Glutamatergic neuron (in vitro differentiated cells): ENCODE measurements around the gene CPNE7. TPM values are rescaled to one million over a fixed set of nuclear protein-coding genes. Genes with fewer than 3 reads are reported as not detected.

ENCODE experiments used
- DNase-seq: peaks from one replicate; pipeline ENCODE4 v3.0.0; 2022
- H3K27ac Mint-ChIP-seq: one replicate; pipeline ENCODE4 v1.8.0; 2020; ENCODE audit warnings: mild to moderate bottlenecking, mixed read lengths, inconsistent platforms; ENCODE audit not compliant: unreplicated experiment
- H3K27me3 Mint-ChIP-seq: one replicate; pipeline ENCODE4 v1.8.0; 2020; ENCODE audit warnings: mild to moderate bottlenecking, moderate library complexity, mixed read lengths, inconsistent platforms; ENCODE audit not compliant: unreplicated experiment
- H3K36me3 Mint-ChIP-seq: one replicate; pipeline ENCODE4 v1.8.0; 2020; ENCODE audit warnings: mild to moderate bottlenecking, mixed read lengths, inconsistent platforms; ENCODE audit not compliant: unreplicated experiment
- H3K4me1 Mint-ChIP-seq: one replicate; pipeline ENCODE4 v1.8.0; 2020; ENCODE audit warnings: mild to moderate bottlenecking, low read depth, mixed read lengths, inconsistent platforms; ENCODE audit not compliant: unreplicated experiment
- H3K4me3 Mint-ChIP-seq: one replicate; pipeline ENCODE4 v1.8.0; 2020; ENCODE audit warnings: mild to moderate bottlenecking, mixed read lengths, inconsistent platforms; ENCODE audit not compliant: unreplicated experiment
- H3K9me3 Mint-ChIP-seq: one replicate; pipeline ENCODE4 v1.8.0; 2020; ENCODE audit warnings: mild to moderate bottlenecking, moderate library complexity, mixed read lengths, inconsistent platforms; ENCODE audit not compliant: unreplicated experiment
- CTCF ChIP-seq: fragments of 200-600 bp; sonication (generic); IDR thresholded peaks from one replicate; pipeline ENCODE4 v1.5.0; 2021; ENCODE audit not compliant: partially characterized antibody, unreplicated experiment
- total RNA-seq: library from RNA; stranded (reverse); fragmentation: NEBNext Ultra II Directional; extraction: Animal tissue kit (Norgen Biotek cat#: 25700); gene quantifications from one replicate; pipeline ENCODE4 v1.2.1, GENCODE V29; 2021; ENCODE audit not compliant: unreplicated experiment

The CPNE7 gene
- total RNA-seq, 1 donor from 2014 or later: 17.8 TPM

DNA sequence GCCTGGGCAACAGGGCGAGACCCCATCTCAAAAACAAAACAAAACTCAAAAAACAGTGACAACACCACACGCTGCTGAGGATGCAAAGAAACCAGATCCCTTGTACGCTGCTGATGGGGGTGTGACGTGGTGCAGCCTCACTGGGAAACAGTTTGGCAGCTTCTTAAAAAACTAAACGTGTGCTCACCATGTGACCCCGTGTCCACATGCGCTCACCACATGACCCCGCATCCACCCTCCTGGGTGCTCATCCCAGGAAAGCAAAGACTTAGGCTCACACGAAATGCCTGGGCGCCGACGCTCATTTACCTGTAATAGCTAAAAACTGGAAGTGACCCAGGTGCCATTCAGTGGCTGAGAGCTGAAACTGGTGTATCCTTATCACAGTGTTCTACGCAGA lies 35.0 kb upstream of the CPNE7 start:
- Mint-ChIP-seq H3K27me3 (peaks cover 5% of the 10 kb centered on the region), H3K27ac (no peak overlapping the region)

DNA sequence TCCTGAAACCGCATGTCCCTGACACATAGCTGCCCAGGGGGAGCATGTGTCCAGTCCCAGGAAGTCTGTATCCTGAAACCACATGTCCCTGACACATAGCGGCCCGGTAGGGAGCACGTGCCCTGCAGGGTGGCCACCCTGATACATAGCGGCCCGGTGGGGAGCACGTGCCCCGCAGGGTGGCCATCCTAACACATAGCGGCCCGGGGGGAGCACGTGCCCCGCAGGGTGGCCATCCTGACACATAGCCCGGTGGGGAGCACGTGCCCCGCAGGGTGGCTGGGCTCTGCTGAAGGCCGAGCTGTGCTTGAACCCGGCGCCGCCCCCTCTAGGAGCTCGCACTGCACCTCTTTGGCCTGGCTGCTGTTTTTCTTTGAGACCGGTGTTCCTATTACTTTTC lies 33.8 kb upstream of the CPNE7 start:
- Mint-ChIP-seq H3K4me1 (no peaks in the 10 kb centered on the region), H3K27me3 (peaks cover 5% of the 10 kb centered on the region), H3K36me3 (no peaks in the 10 kb centered on the region), H3K27ac (no peak overlapping the region), H3K4me3 (no peak overlapping the region), H3K9me3 (peaks cover 2% of the 10 kb centered on the region)
- no peak for TF ChIP-seq CTCF
- DNase-seq: no peak

More for the DNA sequence above, 35.0 kb upstream of the CPNE7 start:
- no peak for DNase-seq
- H3K36me3 Mint-ChIP-seq: no peaks in the 10 kb centered on the region
- no peak for TF ChIP-seq CTCF
- no peaks in the 10 kb centered on the region for H3K4me1 Mint-ChIP-seq
- H3K9me3 Mint-ChIP-seq: peaks cover 2% of the 10 kb centered on the region
- no peak overlapping the region for H3K4me3 Mint-ChIP-seq

- H3K4me1 Mint-ChIP-seq: no peaks in the 10 kb centered on the region
- H3K27ac Mint-ChIP-seq: no peak overlapping the region
- peaks cover 5% of the 10 kb centered on the region for H3K27me3 Mint-ChIP-seq
- no peaks in the 10 kb centered on the region for H3K36me3 Mint-ChIP-seq
- no peak for DNase-seq
- no peaks in the 10 kb centered on the region for H3K9me3 Mint-ChIP-seq
- no peak for TF ChIP-seq CTCF
- H3K4me3 Mint-ChIP-seq: no peak overlapping the region
Observed at GRCh38 chr16:89544113-89544512, 31.4 kb upstream of the CPNE7 start.

DNA sequence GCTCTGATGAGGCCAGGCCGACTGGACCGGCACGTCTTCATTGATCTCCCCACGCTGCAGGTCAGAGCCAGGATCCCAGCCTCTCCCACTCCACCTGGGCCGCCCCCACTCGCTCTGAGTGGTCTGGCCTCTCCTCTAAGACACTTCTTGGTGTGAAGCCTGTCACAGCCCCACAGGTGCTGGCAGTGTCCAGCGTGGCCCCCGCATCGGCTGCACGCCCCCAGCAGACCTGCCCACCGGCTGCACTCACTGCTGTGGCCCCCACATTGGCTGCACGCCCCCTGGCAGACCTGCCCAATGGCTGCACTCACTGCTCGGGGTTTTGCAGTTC lies 30.9 kb upstream of the CPNE7 start:
- DNase-seq: no peak
- H3K27me3 Mint-ChIP-seq: peaks cover 5% of the 10 kb centered on the region
- no peaks in the 10 kb centered on the region for H3K4me1 Mint-ChIP-seq
- no peak for TF ChIP-seq CTCF
- no peak overlapping the region for H3K27ac Mint-ChIP-seq
- H3K36me3 Mint-ChIP-seq: no peaks in the 10 kb centered on the region
- H3K4me3 Mint-ChIP-seq: no peak overlapping the region
- no peaks in the 10 kb centered on the region for H3K9me3 Mint-ChIP-seq

DNA sequence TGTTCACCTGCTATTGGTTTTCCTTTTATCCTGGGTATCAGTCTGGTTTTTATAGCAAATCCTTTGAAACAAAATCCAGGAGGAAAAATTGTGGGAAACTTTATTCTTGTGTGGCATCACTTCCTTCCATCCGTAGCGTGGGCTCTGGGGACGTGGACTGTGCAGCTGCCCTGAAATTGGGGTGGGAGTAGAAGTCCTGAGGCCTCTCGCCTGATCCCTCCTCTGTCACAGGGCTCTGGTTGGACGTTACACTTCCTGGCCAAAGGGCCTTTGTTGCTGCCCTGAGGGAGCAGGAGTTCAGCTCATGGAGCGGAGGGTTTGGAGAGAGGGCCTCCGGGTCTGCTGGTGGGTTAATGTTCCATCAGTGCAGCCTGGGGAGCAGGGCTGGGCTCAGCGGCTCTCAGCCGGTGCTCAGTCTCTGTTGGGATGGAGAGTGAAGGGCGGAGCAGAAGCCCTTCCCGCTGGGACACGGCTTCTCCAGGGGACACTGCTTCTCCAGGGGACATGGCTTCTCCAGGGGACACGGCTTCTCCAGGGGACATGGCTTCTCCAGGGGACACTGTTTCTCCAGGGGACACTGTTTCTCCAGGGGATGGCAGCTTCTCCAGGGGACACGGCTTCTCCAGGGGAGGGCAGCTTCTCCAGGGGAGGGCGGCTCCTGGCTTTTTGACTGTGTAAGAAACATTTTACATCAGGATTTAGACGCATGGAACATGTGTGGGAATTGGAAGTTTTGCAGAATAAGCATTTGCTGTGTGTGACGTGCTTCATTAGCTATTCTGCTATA lies 30.3 kb upstream of the CPNE7 start:
- Mint-ChIP-seq H3K36me3 (no peaks in the 10 kb centered on the region), H3K4me1 (no peaks in the 10 kb centered on the region), H3K27ac (no peak overlapping the region), H3K27me3 (peaks cover 5% of the 10 kb centered on the region), H3K9me3 (no peaks in the 10 kb centered on the region), H3K4me3 (no peak overlapping the region)
- TF ChIP-seq CTCF: no peak
- no peak for DNase-seq
